Measurements from ENCODE around the gene SPC24. TPM values are rescaled to one million over a fixed set of nuclear protein-coding genes. Genes with fewer than 3 reads are reported as not detected.
A peak's percentile ranks its signal among the peaks of the same experiment; 100 is the strongest.

Gene SPC24, protein sequence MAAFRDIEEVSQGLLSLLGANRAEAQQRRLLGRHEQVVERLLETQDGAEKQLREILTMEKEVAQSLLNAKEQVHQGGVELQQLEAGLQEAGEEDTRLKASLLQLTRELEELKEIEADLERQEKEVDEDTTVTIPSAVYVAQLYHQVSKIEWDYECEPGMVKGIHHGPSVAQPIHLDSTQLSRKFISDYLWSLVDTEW
- 10 to 100 TPM; 48.7 to 86.4 TPM for total RNA-seq

DNA sequence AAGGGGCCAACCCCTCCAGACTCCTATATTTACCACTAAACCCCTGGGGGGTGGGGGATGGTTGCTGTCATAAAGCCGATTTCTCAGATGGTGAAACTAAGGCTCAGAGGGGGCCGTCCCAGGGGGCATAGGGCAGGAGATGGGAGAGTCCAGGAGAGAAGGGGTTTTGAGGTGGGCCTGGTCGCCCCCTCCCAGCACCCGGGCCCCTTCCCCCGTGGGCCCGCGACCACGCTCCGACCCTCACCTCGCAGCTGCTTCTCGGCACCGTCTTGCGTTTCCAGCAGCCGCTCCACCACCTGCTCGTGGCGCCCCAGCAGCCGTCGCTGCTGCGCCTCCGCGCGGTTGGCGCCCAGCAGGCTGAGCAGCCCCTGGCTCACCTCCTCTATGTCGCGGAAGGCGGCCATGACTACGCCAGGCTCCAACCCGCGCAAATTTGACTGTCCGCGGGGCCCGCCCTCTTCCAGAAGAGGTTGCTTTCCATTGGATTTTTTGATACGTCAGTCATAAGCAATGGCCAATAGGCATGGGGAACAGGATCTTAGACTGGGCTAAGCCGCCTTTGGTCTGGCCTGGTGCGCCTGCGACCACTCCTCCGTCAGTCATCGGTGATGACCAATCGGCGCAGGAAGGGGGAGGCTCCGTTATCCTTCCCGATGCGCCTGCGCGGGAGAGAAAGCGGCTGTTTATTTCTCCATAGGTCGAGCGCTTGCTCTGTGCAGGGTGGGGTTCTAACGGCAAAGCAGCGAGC, at the start of gene SPC24:
Gene SPC24 (minus strand): TSS at position 410 of the 748 bp plus-strand sequence. CDS start 6 bp downstream, at position 404.
- peak within 1 kb of the TSS; percentile 79 to 86 for H3K27ac Mint-ChIP-seq
- peaks cover 10 to 25% of the 10 kb centered on the region in 2 donors for H3K36me3 Mint-ChIP-seq
- ATAC-seq (peak; percentile 98 to 99), DNase-seq (ENCODE audit: low spot score in 2 of 2) (peak; percentile 93 to 98)
- H3K9me3 Mint-ChIP-seq, result no peaks in the 10 kb centered on the region

DNA sequence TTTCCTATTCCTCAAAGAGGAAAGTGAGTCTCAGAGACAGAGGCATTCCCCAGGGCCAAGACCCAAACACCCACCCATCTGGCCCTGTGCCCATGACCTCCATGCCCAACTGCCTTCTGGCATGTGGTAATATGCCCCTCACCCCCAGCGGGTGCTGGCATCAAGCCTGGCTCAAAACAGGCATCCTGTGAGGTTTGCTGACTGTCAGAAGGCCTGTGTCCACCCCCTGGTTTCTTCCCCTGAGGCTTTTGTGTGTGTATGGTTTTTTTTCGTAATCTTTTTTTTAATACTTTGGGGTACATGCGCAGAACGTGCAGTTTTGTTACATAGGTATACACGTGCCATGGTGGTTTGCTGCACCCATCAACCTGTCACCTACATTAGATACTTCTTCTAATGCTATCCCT, 49.4 kb upstream of the SPC24 start:
- Mint-ChIP-seq H3K27ac (no peak overlapping the region), H3K9me3 (peaks cover under 1% of the 10 kb centered on the region in 2 donors), H3K36me3 (no peaks in the 10 kb centered on the region)
- ATAC-seq, result no peak
- no peak for DNase-seq (ENCODE audit: low spot score in 2 of 2)

DNA sequence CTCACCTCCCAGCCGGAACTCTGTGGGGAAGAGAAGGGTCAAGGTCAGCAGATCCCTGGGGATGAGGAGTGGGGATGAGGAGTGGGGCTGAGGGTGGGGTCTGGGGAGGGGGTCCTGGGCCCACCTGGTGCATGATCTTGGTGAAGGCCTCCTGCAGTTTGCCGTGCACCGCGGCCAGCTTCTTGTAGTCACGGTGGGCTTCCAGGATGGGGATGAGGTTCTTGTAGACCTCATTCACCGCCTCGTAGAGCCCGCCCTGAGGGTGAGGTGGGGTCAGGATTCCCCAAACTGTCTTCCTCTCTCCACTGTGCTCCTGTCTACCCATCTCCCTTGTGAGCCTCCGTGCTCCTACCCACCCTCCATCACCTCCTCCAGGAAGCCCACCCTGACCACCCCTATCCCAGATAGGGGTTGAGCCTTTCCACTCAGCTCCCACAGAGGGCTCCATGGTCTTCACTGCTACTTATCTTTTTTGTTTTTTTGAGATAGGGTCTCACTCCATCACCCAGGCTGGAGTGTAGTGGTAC, 48.6 kb upstream of the SPC24 start:
- Mint-ChIP-seq H3K27ac (no peak overlapping the region), H3K9me3 (no peaks in the 10 kb centered on the region), H3K36me3 (no peaks in the 10 kb centered on the region)
- ATAC-seq (no peak), DNase-seq (ENCODE audit: low spot score in 2 of 2) (no peak)

DNA sequence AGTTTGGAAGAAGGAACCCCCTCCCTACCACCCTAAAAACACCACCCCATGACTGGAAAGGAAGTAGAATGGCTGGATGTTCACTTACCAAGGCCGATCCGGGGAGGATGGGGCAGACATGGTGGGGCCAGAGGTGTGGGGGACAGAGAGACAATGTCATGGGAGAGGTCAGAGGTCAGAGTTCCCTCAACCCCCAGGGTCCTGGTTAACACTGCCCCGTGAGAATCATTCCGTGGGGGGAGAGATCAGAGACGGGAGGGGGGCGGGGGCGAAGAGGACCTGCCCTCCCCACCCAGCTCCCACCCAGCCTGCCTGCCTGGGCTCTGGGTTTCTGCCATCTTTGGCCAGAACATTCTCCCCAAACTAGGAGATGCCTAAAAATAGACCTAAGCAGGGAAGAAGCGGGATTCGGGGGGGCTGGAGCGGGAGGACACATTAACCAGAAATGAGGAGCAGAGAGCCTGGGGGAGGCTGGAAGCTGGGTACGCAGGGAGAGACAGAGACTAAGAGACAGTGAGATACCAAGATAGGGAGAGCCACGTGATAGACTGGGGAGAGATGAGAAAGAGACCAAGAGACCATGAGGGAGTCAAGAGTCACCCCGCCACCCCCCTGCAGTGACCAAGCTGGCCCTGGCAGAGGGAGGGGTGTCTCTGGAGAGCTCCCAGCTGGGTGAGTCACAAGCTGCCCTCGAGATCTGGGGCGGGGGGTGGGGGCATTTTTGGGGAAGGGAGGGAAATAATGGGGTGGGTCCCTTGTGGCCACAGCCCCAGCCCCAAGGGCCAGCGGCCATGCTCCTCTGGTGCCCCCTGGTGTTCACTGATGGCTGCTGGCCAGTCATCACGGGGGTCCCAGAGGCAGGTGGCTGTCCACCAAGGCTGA, 47.9 kb upstream of the SPC24 start:
- ATAC-seq, result peak; percentile 54 to 68
- Mint-ChIP-seq H3K36me3 (no peaks in the 10 kb centered on the region), H3K9me3 (no peaks in the 10 kb centered on the region), H3K27ac (no peak overlapping the region)
- DNase-seq (ENCODE audit: low spot score in 2 of 2), result peak in 1 of 2 donors; percentile 60

DNA sequence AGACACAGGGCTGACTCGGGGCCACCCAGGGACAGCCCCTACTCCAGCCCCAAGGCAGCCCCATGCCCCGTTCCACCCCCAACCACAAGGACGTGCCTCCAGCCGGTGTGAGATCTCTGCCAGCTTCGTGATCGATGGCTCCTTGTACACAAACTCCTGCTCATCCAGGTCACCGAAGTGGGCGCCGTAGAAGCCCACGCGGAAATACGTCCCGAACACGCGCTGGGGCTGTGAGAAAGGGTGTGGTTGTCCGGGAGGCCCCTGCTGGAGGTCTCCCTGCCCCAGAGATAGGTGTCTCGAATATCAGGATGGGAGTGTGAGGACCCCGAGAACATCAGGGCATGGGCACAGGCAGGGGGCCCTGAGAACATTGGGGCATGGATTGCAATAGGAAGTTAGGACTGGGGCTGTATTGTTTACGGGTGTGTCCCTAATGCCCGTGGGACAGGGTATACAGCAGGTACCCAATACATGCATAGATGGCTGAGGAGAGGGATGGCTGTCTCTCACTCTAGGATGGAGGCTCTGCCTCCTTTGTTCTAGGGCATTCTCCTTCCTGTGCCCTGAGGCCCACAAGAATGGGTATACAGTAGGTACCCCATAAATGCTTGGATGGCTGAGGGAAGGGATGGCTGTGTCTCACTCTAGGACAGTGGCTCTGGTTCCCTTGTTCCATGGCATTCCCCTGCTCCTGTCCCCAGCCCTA, 47.1 kb upstream of the SPC24 start:
- DNase-seq (ENCODE audit: low spot score in 2 of 2), result no peak
- no peaks in the 10 kb centered on the region for H3K9me3 Mint-ChIP-seq
- ATAC-seq, result no peak

DNA sequence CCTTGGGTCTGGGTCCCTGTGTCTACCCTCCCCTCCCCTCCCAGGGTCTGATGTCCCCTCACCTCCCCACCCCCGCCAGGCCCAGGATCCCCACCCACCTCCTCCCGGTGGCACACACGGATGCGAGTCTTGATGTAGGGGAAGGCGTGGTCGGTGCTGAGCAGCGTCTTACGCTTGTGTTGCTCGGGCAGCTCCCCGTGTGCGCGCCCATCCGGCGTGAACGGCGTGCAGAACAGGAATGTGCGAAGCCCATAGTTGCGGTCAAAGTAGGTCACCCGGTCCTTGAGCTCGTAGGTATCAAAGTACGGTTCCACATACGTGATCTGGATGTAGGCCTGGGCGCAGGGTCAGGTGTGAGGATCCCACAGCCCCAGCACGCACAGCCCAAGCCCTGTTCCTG, 46.2 kb upstream of the SPC24 start:
- ATAC-seq (no peak), DNase-seq (ENCODE audit: low spot score in 2 of 2) (no peak)
- Mint-ChIP-seq H3K9me3 (no peaks in the 10 kb centered on the region), H3K27ac (no peak overlapping the region), H3K36me3 (no peaks in the 10 kb centered on the region)

More for the DNA sequence above, 47.1 kb upstream of the SPC24 start:
- H3K27ac Mint-ChIP-seq, result peak overlapping the region in 1 of 2 donors; percentile 86
- no peaks in the 10 kb centered on the region for H3K36me3 Mint-ChIP-seq

DNA sequence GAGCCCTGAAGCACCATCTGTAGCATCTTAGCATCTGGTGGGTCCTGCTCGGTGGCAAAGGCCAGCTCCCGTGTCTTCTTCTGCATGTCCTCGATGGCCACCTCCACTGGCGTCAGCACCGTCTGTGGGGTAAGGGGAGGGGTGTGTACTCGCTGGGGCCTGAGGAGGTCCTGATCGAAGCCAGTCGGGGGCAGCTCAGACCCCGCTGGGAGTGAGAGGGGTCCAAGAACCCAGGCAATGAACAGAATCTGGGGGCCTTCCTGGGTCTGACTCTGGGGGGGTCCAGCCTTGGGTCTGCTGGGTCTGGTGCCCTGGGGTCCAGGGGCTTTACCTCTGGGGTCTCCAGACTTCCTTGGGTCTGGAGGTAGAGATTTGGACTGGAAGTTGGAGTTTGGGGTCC, 45.3 kb upstream of the SPC24 start:
- ATAC-seq (no peak), DNase-seq (ENCODE audit: low spot score in 2 of 2) (no peak)
- Mint-ChIP-seq H3K9me3 (no peaks in the 10 kb centered on the region), H3K27ac (no peak overlapping the region), H3K36me3 (no peaks in the 10 kb centered on the region)

DNA sequence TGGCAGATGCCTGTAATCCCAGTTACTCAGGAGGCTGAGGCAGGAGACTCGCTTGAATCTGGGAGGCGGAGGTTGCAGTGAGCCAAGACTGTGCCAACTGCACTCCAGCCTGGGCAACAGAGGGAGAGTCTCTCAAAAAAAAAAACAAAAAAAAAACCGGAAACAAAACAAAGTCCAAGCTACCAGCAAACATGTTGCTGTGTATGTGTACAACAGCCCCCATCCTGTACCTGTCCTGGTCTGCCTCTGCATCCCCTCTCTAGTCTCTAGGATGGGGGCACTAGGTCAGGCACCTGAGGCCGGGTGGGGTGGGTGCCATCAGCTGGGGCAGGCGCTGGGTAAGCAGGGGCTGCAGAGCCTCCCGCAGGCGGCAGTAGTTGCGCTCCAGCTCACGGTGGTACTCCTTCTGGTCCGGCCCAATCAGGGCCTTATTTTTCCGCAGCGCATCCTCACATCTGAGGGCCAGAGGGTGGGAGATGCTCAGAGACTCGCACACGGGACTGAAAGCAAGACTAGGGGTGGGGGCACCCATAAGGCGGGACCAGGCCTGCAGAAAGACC, 44.5 kb upstream of the SPC24 start:
- Mint-ChIP-seq H3K36me3 (no peaks in the 10 kb centered on the region), H3K27ac (no peak overlapping the region), H3K9me3 (no peaks in the 10 kb centered on the region)
- DNase-seq (ENCODE audit: low spot score in 2 of 2), result no peak
- ATAC-seq, result no peak

DNA sequence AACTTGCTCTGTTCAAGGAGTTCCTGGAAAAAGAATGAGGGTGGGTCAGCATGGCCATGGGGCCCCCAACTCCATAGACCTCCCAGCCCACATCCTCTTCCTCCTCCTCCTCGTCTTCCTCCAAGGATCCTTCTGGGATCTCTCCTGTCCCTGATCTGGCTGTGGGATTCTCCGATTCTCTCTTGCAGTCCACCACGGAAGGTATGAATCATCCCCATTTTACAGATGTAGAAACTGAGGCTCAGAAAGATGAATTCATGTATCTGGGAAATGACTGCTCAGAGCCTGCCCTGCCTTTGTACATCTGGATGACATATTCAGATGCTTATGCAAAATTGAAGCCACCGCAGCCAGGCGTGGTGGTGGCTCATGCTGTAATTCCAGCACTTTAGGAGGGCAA, 43.9 kb upstream of the SPC24 start:
- Mint-ChIP-seq H3K36me3 (no peaks in the 10 kb centered on the region), H3K9me3 (no peaks in the 10 kb centered on the region), H3K27ac (no peak overlapping the region)
- DNase-seq (ENCODE audit: low spot score in 2 of 2) (no peak), ATAC-seq (no peak)

DNA sequence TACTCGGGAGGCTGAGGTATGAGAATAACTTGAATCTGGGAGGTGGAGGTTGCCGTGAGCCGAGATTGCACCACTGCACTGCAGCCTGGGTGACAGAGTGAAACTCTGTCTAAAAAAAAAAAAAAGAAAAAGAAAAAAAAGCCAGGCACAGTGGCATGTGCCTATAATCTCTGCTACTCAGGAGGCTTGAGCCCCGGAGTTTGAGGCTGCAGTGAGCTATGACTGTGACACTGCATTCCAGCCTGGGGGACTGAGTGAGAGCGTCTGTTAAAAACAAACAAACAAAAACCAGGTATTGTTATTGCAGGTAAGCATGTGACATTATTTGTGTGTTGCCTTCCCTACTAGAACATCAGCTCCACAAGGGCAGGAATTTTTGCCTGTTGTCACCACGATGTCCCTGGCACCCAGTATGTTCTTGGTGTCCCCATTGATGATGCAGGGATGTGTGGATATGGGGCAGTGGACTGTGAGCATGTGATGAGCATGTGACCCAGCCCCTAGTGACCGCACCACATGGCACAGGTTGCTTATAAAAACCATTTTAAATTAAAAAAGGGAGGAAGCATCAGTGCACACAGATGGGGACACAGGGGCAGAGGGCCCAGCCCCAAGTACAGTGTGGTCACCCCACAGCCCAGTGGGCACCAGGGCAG, 43.3 kb upstream of the SPC24 start:
- Mint-ChIP-seq H3K27ac (no peak overlapping the region), H3K36me3 (no peaks in the 10 kb centered on the region), H3K9me3 (no peaks in the 10 kb centered on the region)
- ATAC-seq (no peak), DNase-seq (ENCODE audit: low spot score in 2 of 2) (no peak)

DNA sequence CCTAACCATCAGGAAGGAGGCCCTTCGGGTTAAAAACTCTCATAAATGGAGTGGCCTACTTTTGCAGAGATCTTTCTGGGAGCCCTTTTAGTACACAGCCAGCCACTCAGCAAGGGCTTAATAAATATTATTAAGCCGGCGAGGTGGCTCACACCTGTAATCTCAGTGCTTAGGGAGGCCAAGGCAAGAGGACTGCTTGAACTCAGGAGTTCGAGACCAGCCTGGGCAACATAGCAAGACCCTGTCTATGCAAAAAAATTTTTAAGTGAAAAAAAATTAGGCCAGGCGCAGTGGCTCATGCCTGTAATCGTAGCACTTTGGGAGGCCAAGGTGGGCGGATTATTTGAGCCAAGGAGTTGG, 42.6 kb upstream of the SPC24 start:
- DNase-seq (ENCODE audit: low spot score in 2 of 2), result no peak
- Mint-ChIP-seq H3K9me3 (no peaks in the 10 kb centered on the region), H3K36me3 (no peaks in the 10 kb centered on the region), H3K27ac (no peak overlapping the region)
- ATAC-seq, result no peak

DNA sequence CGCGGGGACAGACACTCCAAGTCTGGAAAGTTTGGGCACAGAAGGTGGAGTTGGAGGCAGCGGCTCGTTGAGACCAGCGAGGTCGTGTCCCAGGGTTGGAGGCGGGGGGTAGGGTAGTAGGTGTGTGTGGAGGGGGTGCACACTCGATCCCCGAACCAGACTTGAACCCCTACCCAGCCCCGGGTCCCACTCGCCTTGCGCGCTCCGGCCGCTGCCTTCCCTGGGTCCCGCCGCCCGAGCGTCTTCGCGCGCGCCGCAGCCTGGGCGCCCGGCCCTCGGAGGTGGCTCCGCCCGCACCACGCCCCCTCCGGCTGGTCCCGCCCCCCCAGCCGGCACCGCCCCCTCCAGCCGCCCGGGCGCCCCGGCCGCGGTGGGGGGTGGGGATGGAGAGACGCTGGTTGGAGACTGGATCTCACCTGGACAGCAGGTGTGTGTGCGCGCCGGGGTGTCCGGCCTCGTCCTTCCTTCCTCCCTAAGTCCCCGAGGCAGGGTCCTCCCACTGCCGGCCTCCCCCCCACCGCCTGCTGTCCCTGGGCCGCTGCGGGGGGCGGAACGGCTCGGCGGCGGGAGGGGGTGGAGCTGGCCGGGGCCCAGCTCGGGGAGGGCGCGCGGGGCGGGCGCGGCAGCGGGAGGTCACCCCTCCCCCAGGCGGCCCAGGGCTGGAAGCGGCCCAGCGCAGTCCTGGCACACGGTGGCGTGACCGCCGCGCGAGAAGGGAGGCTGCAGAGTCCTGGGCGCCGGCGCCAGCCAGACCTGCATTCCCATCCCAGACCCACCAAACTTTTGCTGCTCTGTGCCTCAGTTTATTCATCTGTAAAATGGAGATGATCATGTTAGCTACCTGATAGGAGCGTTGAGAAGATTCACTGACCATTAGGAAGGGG, 42.0 kb upstream of the SPC24 start, which contains the start of gene KANK2:
Gene KANK2 (minus strand): TSS at position 255 of the 884 bp plus-strand sequence. CDS start 3,034 bp downstream, outside the sequence.
- peak; percentile 75 to 85 for DNase-seq (ENCODE audit: low spot score in 2 of 2)
- H3K27ac Mint-ChIP-seq, result no peak within 1 kb of the TSS
- ATAC-seq, result peak; percentile 88 to 93
- no peaks in the 10 kb centered on the region for H3K9me3 Mint-ChIP-seq
- H3K36me3 Mint-ChIP-seq, result no peaks in the 10 kb centered on the region

DNA sequence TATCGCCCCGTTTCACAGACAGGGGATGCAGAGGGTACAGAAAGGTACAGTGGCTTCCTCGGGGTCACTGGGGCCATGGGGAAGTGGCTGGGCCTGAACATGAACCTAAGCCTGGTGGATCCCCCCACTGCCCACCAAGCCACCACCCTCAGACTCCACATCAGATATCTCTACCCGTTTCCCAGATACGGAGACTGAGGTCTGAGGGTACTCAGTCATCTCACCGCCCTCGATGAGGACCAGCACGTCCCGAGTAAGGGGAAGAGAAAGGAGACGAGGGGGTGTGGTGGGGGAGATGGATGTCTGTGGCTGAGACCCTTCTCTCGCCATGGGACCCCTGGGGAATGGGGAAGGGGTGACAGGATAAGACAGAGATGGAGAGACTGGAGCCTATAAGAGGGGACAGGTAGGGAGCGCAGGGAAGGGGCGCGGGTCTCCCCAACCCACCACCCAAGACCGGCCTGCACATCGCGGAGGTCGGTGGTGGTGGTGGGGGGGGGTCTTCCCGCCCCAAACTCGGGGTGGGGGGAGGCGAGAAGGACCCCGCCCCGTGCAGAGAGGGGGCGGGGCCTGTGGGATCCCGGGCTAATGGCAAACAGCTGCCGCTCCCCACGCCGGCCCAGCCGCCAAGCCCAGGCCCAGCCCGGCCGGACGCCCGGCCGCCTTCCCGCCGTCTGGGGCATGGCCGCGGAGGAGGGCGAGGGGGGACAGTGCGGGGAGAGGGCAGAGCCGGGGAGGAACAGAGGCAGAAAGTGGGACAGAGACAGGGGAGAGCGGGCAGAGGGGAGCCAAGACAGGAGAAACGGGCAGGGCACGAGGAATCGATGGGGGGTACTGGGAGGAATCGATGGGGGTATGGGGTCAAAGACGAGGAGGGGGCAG, 41.1 kb upstream of the SPC24 start:
- H3K36me3 Mint-ChIP-seq, result no peaks in the 10 kb centered on the region
- H3K27ac Mint-ChIP-seq, result no peak overlapping the region
- H3K9me3 Mint-ChIP-seq, result no peaks in the 10 kb centered on the region
- ATAC-seq (peak in 1 of 2 donors; percentile 2), DNase-seq (ENCODE audit: low spot score in 2 of 2) (peak in 1 of 2 donors; percentile 20)

DNA sequence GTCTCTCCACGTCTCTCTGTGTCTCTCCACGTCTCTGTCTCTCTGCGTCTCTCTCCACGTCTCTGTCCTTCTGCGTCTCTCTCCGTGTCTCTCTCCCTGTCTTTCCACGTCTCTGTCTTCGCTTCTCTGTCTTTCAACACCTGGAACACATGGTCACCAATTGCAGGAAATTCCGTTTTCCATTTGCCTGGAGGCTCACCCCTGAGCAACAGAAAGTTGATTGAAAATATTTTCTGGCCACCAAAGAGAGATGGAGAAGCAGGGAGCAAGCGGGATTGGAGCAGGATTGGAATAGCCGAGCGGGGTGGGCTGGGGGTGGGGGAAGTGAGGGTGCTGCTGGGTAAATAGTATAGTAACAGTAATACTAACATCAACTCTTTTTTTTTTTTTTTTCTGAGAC, 40.1 kb upstream of the SPC24 start:
- H3K36me3 Mint-ChIP-seq, result no peaks in the 10 kb centered on the region
- no peak overlapping the region for H3K27ac Mint-ChIP-seq
- ATAC-seq (no peak), DNase-seq (ENCODE audit: low spot score in 2 of 2) (no peak)
- H3K9me3 Mint-ChIP-seq, result no peaks in the 10 kb centered on the region

Data from activated naive CD4-positive, alpha-beta T cell treated with anti-CD3 and anti-CD28 coated beads, Interleukin-2, amount 50 U/mL, for 72 hours (primary cell).